GM21825 (cell line): ENCODE results near the gene RHD.
"Not testable (repeated sequence)": the region's sequence is repeated elsewhere in the genome, so short reads cannot be mapped to it uniquely, and the experiment has no call there.

Source experiments
- ATAC-seq: cut with Tn5 transposase; IDR thresholded peaks from one replicate; pipeline ENCODE4 v1.9.1; 2021; ENCODE audit warnings: mild to moderate bottlenecking, moderate library complexity; ENCODE audit not compliant: unreplicated experiment

Gene RHD

GRCh38 chr1:25347556-25347955 is 75.2 kb downstream of the RHD start:
- no peak for ATAC-seq

GRCh38 chr1:25349606-25350005 is 77.3 kb downstream of the RHD start:
- no peak for ATAC-seq

- no peak for ATAC-seq
Measured at GRCh38 chr1:25355841-25356395, 83.6 kb downstream of the RHD start.

- no peak for ATAC-seq
Measured at GRCh38 chr1:25356441-25356840, 84.1 kb downstream of the RHD start.

- ATAC-seq = no peak
Measured at GRCh38 chr1:25356848-25357247, 84.5 kb downstream of the RHD start.

- ATAC-seq = no peak
Measured at GRCh38 chr1:25360596-25361581, 88.6 kb downstream of the RHD start.

GRCh38 chr1:25361901-25362300 is 89.6 kb downstream of the RHD start:
- no peak for ATAC-seq

GRCh38 chr1:25362634-25363559 is 90.6 kb downstream of the RHD start:
- ATAC-seq = not testable (repeated sequence)

GRCh38 chr1:25369241-25369640 is 96.9 kb downstream of the RHD start:
- no peak for ATAC-seq

- ATAC-seq = not testable (repeated sequence)
Measured at GRCh38 chr1:25369691-25370271, 97.5 kb downstream of the RHD start.

GRCh38 chr1:25371757-25372156 is 99.4 kb downstream of the RHD start:
- ATAC-seq = not testable (repeated sequence)

- not testable (repeated sequence) for ATAC-seq
Measured at GRCh38 chr1:25378367-25378766, 106.1 kb downstream of the RHD start.
